ENCODE results near the gene RBM33. TPM values are rescaled to one million over a fixed set of nuclear protein-coding genes. Genes with fewer than 3 reads are reported as not detected.

RBM33 gene
- total and polyA plus RNA-seq, 2 of the 13 experiments (the other 11 are each of a cell fraction or from before 2014, with no cell fraction given), result 12.4 to 28.9 TPM

DNA sequence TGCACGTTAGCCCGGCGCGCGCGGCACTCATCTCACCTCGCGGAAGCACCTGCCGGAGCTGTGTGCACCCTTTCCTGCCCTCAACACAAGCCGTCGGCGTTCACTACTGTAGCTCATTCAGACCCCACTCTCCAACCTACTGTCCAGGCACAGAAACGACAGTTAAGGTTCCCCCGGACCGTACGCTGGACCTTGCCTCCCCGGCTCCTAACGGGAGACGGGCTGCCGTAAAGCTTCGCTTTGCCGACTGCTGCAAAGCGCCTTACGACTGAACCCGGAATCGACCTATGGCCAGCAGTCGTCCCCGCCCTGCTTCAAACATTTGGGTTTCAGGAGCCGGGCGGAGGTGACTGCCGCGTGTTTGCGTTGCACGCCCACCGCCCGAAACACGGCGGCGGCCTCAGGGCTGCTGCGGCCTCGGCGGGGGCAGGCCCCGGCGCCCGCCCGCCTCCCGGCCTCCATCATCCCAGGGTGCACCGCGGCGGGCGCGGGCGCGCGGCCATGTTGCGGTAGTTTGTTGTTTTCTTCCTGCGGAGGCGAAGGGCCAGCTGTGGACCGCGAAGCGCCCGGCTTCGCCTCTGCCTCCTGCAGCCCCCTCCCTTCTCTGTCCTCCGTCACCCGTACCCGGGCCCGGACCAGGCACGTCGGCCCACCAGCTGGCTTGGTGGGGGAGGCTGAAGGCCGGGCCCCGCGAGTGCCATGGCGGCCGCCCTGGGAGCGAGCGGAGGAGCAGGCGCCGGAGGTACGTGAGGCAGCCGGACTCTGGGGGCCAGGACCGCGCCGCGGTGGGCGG lies at the start of gene RBM33 (continued):
- TF ChIP-seq NFIC (IDR thresholded peaks at IDR 0.05; ENCODE audit: low read length) (no peak), FUBP1 (CRISPR knock-in tag; IDR thresholded peaks at IDR 0.05; ENCODE audit: borderline replicate concordance) (no peak), MYNN (CRISPR knock-in tag; IDR thresholded peaks at IDR 0.05; ENCODE audit: low read depth) (no peak), AHDC1 (CRISPR knock-in tag; IDR thresholded peaks at IDR 0.05; ENCODE audit: borderline replicate concordance) (no peak), ZNF205 (CRISPR knock-in tag; IDR thresholded peaks at IDR 0.05) (no peak), ZNF670 (CRISPR knock-in tag; IDR thresholded peaks at IDR 0.05; ENCODE audit: borderline replicate concordance) (no peak), ETV5 (CRISPR knock-in tag; IDR thresholded peaks at IDR 0.05; ENCODE audit: borderline replicate concordance) (no peak; the same call in none of the 2 replicates), ZBTB3 (CRISPR knock-in tag; IDR thresholded peaks at IDR 0.05; ENCODE audit: borderline replicate concordance, low read depth) (no peak), RFX5 (IDR thresholded peaks at IDR 0.05; ENCODE audit: low read depth, low read length) (no peak), CEBPG (CRISPR knock-in tag; IDR thresholded peaks at IDR 0.05) (no peak), POLR2G (IDR thresholded peaks at IDR 0.05; ENCODE audit: low read depth, low read length) (peak; percentile 91), MAFF (IDR thresholded peaks at IDR 0.05; ENCODE audit: low read depth, low read length) (no peak), MZF1 (CRISPR knock-in tag; IDR thresholded peaks at IDR 0.05; ENCODE audit: borderline replicate concordance) (no peak), HOXA5 (CRISPR knock-in tag; IDR thresholded peaks at IDR 0.05) (no peak; the same call in 1 of the 2 replicates), SMAD9 (CRISPR knock-in tag; IDR thresholded peaks at IDR 0.05) (no peak), ZNF382 (CRISPR knock-in tag; IDR thresholded peaks at IDR 0.05; ENCODE audit: borderline replicate concordance) (no peak), ZNF17 (CRISPR knock-in tag; IDR thresholded peaks at IDR 0.05) (no peak), DNMT3B (CRISPR knock-in tag; conservative IDR thresholded peaks at IDR 0.05) (no peak)
- TF ChIP-seq, protein P1, sequence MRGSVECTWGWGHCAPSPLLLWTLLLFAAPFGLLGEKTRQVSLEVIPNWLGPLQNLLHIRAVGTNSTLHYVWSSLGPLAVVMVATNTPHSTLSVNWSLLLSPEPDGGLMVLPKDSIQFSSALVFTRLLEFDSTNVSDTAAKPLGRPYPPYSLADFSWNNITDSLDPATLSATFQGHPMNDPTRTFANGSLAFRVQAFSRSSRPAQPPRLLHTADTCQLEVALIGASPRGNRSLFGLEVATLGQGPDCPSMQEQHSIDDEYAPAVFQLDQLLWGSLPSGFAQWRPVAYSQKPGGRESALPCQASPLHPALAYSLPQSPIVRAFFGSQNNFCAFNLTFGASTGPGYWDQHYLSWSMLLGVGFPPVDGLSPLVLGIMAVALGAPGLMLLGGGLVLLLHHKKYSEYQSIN (CRISPR knock-in tag; IDR thresholded peaks at IDR 0.05; ENCODE audit: borderline replicate concordance), result no peak
